IMR-90 (cell line): Measurements from ENCODE around the gene MELTF. TPM values are rescaled to one million over a fixed set of nuclear protein-coding genes. Genes with fewer than 3 reads are reported as not detected.

ENCODE experiments used
- ATAC-seq: fragments of 200-7000 bp; cut with Tn5 transposase; 2 replicates; pipeline ENCODE4 v1.9.1; 2020; ENCODE audit warnings: low read depth, mild to moderate bottlenecking, moderate library complexity
- BruUV-seq: library from RNA; stranded (reverse); fragments of 400-500 nt; replicated peaks from 2 replicates; lab custom pipeline; 2021; lab: Mats Ljungman, UMichigan
- CTCF ChIA-PET: fragments of 300-600 bp; formaldehyde crosslinking; extraction: SDS; loops from one replicate; lab custom pipeline; 2021; ENCODE audit warnings: antibody characterized with exemption; lab: Yijun Ruan, JAX
- POLR2A ChIA-PET: fragments of 300-600 bp; sonication (Branson Sonifier 250); formaldehyde crosslinking; loops from one replicate; lab custom pipeline; 2022; ENCODE audit warnings: antibody characterized with exemption; ENCODE audit not compliant: unreplicated experiment; lab: Charles Lee
- DNase-seq: peaks from one replicate; pipeline ENCODE4 v3.0.0; 2013
- H2AFZ ChIP-seq: replicated peaks from 2 replicates; pipeline ENCODE3; 2013; ENCODE audit warnings: low read length, mild to moderate bottlenecking; ENCODE audit not compliant: poor library complexity
- H2AK5ac ChIP-seq: 2 replicates; pipeline ENCODE4 v1.6.1; 2013; ENCODE audit warnings: low read depth, low read length, inconsistent platforms
- H2AK9ac ChIP-seq: replicated peaks from 2 replicates; pipeline ENCODE3; 2013; ENCODE audit warnings: mild to moderate bottlenecking, low read depth, low read length, moderate library complexity; ENCODE audit not compliant: poor library complexity
- H2BK120ac ChIP-seq: 2 replicates; pipeline ENCODE4 v1.6.1; 2013; ENCODE audit warnings: low read depth, low read length, inconsistent platforms
- H2BK15ac ChIP-seq: 3 replicates; pipeline ENCODE4 v1.6.1; 2013; ENCODE audit warnings: low read depth, low read length, inconsistent platforms
- H2BK20ac ChIP-seq: 2 replicates; pipeline ENCODE4 v1.6.1; 2013; ENCODE audit warnings: low read depth, mild to moderate bottlenecking, inconsistent platforms, low read length, moderate library complexity
- H2BK5ac ChIP-seq: 2 replicates; pipeline ENCODE4 v1.6.1; 2013; ENCODE audit warnings: mild to moderate bottlenecking, low read depth, low read length, inconsistent platforms; ENCODE audit not compliant: poor library complexity, severe bottlenecking
- H3K14ac ChIP-seq: replicated peaks from 2 replicates; pipeline ENCODE4 v1.6.1; 2013; ENCODE audit warnings: low read depth, low read length, inconsistent platforms
- H3K18ac ChIP-seq: 2 replicates; pipeline ENCODE4 v1.6.1; 2013; ENCODE audit warnings: low read depth, low read length, control low read depth
- H3K23ac ChIP-seq: 2 replicates; pipeline ENCODE4 v1.6.1; 2013; ENCODE audit warnings: low read depth, low read length, inconsistent platforms
- H3K27ac ChIP-seq: 2 replicates; pipeline ENCODE4 v1.5.1; 2013; ENCODE audit warnings: mild to moderate bottlenecking, control low read depth, low read length; ENCODE audit not compliant: insufficient read depth
- H3K27me3 ChIP-seq: 2 replicates; pipeline ENCODE4 v1.6.1; 2013; ENCODE audit warnings: low read length; ENCODE audit not compliant: control insufficient read depth, insufficient read depth
- H3K36me3 ChIP-seq: 2 replicates; pipeline ENCODE4 v1.6.1; 2013; ENCODE audit warnings: low read length, mixed read lengths; ENCODE audit not compliant: control insufficient read depth, insufficient read depth
- H3K4ac ChIP-seq: 2 replicates; pipeline ENCODE4 v1.6.1; 2013; ENCODE audit warnings: low read depth, low read length, inconsistent platforms
- H3K4me1 ChIP-seq: 2 replicates; pipeline ENCODE4 v1.6.1; 2013; ENCODE audit warnings: low read length, mixed read lengths; ENCODE audit not compliant: control insufficient read depth, insufficient read depth
- H3K4me2 ChIP-seq: 2 replicates; pipeline ENCODE4 v1.6.1; 2013; ENCODE audit warnings: low read depth, mild to moderate bottlenecking, control low read depth, low read length, moderate library complexity
- H3K4me3 ChIP-seq: 2 replicates; pipeline ENCODE4 v1.5.1; 2013; ENCODE audit warnings: low read depth, mild to moderate bottlenecking, control low read depth, low read length, moderate library complexity; ENCODE audit not compliant: insufficient read depth
- H3K56ac ChIP-seq: 2 replicates; pipeline ENCODE4 v1.6.1; 2013; ENCODE audit warnings: low read length, inconsistent platforms; ENCODE audit not compliant: insufficient read depth; ENCODE audit errors: extremely low read depth
- H3K79me1 ChIP-seq, 2 experiments: 2 replicates each; pipeline ENCODE4 v1.6.1; 2013; ENCODE audit warnings: low read length in 2 of 2, inconsistent platforms in 1 of 2, low read depth in 1 of 2
- H3K9ac ChIP-seq: 2 replicates; pipeline ENCODE4 v1.6.1; 2013; ENCODE audit warnings: low read depth, low read length, control low read depth
- H3K9me1 ChIP-seq: 2 replicates; pipeline ENCODE4 v1.6.1; 2013; ENCODE audit warnings: low read length, inconsistent platforms; ENCODE audit not compliant: insufficient read depth
- H3K9me3 ChIP-seq: 2 replicates; pipeline ENCODE4 v1.6.1; 2013; ENCODE audit warnings: low read length; ENCODE audit not compliant: control insufficient read depth, insufficient read depth
- H4K20me1 ChIP-seq: 2 replicates; pipeline ENCODE4 v1.6.1; 2013; ENCODE audit warnings: low read length, inconsistent platforms; ENCODE audit not compliant: insufficient read depth
- H4K5ac ChIP-seq: 2 replicates; pipeline ENCODE4 v1.6.1; 2013; ENCODE audit warnings: mild to moderate bottlenecking, low read depth, low read length, control low read depth
- H4K8ac ChIP-seq, 2 experiments: 2 replicates each; pipeline ENCODE4 v1.6.1; 2013; ENCODE audit warnings: low read depth in 2 of 2, low read length in 2 of 2, control low read depth in 1 of 2, inconsistent platforms in 1 of 2
- H4K91ac ChIP-seq: 2 replicates; pipeline ENCODE4 v1.6.1; 2013; ENCODE audit warnings: low read depth, low read length, inconsistent platforms; ENCODE audit not compliant: insufficient read depth
- RFX5 ChIP-seq: IDR thresholded peaks from 2 replicates; pipeline ENCODE4 v1.8.0; 2012; ENCODE audit warnings: low read depth, mild to moderate bottlenecking, low read length, moderate library complexity
- WGBS, 2 experiments: methylation state at CpG; one replicate each; pipeline versions ENCODE4 v1.1.5 to v1.1.7; 2013; ENCODE audit warnings: missing lambda C conversion rate in 2 of 2; ENCODE audit not compliant: insufficient read length in 1 of 2; ENCODE audit errors: extremely low coverage in 2 of 2; 5-methylcytosine and 5-hydroxymethylcytosine counted together
- dilution Hi-C: fragments of 300-500 bp; cut with HindIII; formaldehyde crosslinking; loops from one replicate; pipeline ENCODE4 v1.14.3; 2018; ENCODE audit warnings: low sequenced_read_pairs; ENCODE audit not compliant: unreplicated experiment
- in situ Hi-C: fragments of 300-500 bp; cut with MboI; formaldehyde crosslinking; loops from 3 replicates; pipeline ENCODE4 v1.14.3; 2019; ENCODE audit warnings: low sequenced_read_pairs, inconsistent platforms, mixed read lengths
- intact Hi-C: fragments of 100-400 bp; cut with micrococcal nuclease; formaldehyde crosslinking; loops from 2 replicates; pipeline ENCODE4 v1.10.0; 2022
- polyA plus RNA-seq, 3 experiments: library from polyadenylated mRNA; depleted of rRNA; stranded (reverse); fragments of >200 nt; gene quantifications; 2 replicates each; pipeline ENCODE4 v1.2.3, GENCODE V29; 2012; ENCODE audit warnings: low replicate concordance in 1 of 3
- total RNA-seq: library from RNA; depleted of rRNA; stranded (reverse); fragments of >200 nt; gene quantifications from 2 replicates; pipeline ENCODE4 v1.2.3, GENCODE V29; 2012

The MELTF gene
- total and polyA plus RNA-seq, 2 of the 4 experiments (the other 2 are of a cell fraction): 0.18 to 0.50 TPM

DNA sequence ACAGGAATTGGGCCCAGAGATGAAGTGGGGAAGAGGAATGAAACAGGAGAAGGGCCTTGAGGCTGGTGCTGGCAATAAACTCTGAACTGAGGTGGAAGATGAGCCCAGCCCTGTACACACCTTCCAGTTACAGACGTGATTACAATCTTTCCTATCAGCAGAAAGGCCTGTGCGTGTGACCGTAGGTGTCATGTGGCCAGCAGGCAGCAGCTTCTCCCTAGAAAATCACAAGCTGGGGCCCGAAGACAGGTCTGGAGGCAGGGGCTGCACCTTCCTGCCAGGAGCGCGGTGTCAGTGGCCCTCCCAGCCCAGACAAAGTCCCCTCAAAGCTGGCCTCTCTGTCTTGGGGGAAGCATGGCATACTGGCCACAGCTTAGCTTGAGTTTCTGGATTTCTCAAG, 44.3 kb downstream of the MELTF start:
- in situ Hi-C loops (no loop called here), dilution Hi-C loops (no loop called here), intact Hi-C loops (no loop called here)
- H3K9ac ChIP-seq: no peak overlapping the region
- peaks cover 5% of the 10 kb centered on the region for H3K9me3 ChIP-seq
- no peak overlapping the region for H3K4me3 ChIP-seq
- no peak overlapping the region for H2BK15ac ChIP-seq
- no peak for ATAC-seq
- H3K9me1 ChIP-seq: no peaks in the 10 kb centered on the region
- no peaks in the 10 kb centered on the region for H3K4me1 ChIP-seq
- ChIA-PET CTCF (no interaction called here), POLR2A (interaction anchor here (0.6 kb wide), 1 partner anchor 18 kb away, joined by 6 read pairs; no protein-coding TSS in a partner anchor)
- WGBS, 2 experiments: 80% methylated on average over 1 of the region's 6 CpGs; no CpG with 5 or more reads in 1 of the 2 experiments
- H3K18ac ChIP-seq: no peak overlapping the region
- H3K27ac ChIP-seq: no peak overlapping the region
- no peak overlapping the region for H2AK9ac ChIP-seq
- no peak overlapping the region for H4K8ac ChIP-seq
- no peak overlapping the region for H2AK5ac ChIP-seq
- no TSS peak for BruUV-seq
- no peak overlapping the region for H3K4ac ChIP-seq
- no peak overlapping the region for H3K23ac ChIP-seq
- H3K79me1 ChIP-seq: no peaks in the 10 kb centered on the region
- no peak overlapping the region for H4K91ac ChIP-seq
- TF ChIP-seq RFX5: no peak
- no peak overlapping the region for H3K4me2 ChIP-seq
- H4K20me1 ChIP-seq: no peaks in the 10 kb centered on the region
- no peaks in the 10 kb centered on the region for H3K36me3 ChIP-seq
- no peak overlapping the region for H4K5ac ChIP-seq
- H2BK5ac ChIP-seq: no peak overlapping the region
- peaks cover 36% of the 10 kb centered on the region for H3K27me3 ChIP-seq
- no peak overlapping the region for H3K14ac ChIP-seq
- no peak overlapping the region for H2BK20ac ChIP-seq
- no peak overlapping the region for H2AFZ ChIP-seq
- H3K56ac ChIP-seq: no peak overlapping the region
- H2BK120ac ChIP-seq: no peak overlapping the region
- no peak for DNase-seq
